K562 (cell line): Measurements from ENCODE around the gene CFL1. TPM values are rescaled to one million over a fixed set of nuclear protein-coding genes. Genes with fewer than 3 reads are reported as not detected.

ENCODE experiments used
- CBFA2T3 ChIP-seq: fragments of 450-650 bp; IDR thresholded peaks from 2 replicates; pipeline ENCODE4 v1.6.1; 2017
- FOSL1 ChIP-seq: fragments of 200-800 bp; sonication (Bioruptor generic); conservative IDR thresholded peaks from 2 replicates; pipeline ENCODE4 v1.6.1; 2016; ENCODE audit warnings: missing genetic modification characterization, missing compliant biosample characterization
- HOXB6 ChIP-seq: fragments of 250-450 bp; sonication (Bioruptor Pico); IDR thresholded peaks from 2 replicates; pipeline ENCODE4 v1.5.1; 2022; ENCODE audit warnings: mild to moderate bottlenecking, borderline replicate concordance
- MEIS2 ChIP-seq: fragments of 450-650 bp; IDR thresholded peaks from 2 replicates; pipeline ENCODE4 v1.6.1; 2014; ENCODE audit warnings: mild to moderate bottlenecking; ENCODE audit not compliant: partially characterized antibody
- RBM14 ChIP-seq: fragments of 200-400 bp; formaldehyde crosslinking; IDR thresholded peaks from 2 replicates; pipeline ENCODE4 v1.6.1; 2018; ENCODE audit warnings: low read depth, mild to moderate bottlenecking, low read length, moderate library complexity, borderline replicate concordance; ENCODE audit not compliant: insufficient read depth
- SRSF9 ChIP-seq: fragments of 200-400 bp; formaldehyde crosslinking; IDR thresholded peaks from 2 replicates; pipeline ENCODE4 v1.6.1; 2017; ENCODE audit warnings: low read depth, low read length, borderline replicate concordance
- TBP ChIP-seq: optimal IDR thresholded peaks from 2 replicates; pipeline ENCODE3; 2011; ENCODE audit warnings: low read depth, low read length, improper control_type of control experiment
- ZEB2 ChIP-seq: fragments of 450-650 bp; IDR thresholded peaks from 2 replicates; pipeline ENCODE4 v1.6.1; 2016
- ZNF133 ChIP-seq: fragments of 250-450 bp; sonication (Bioruptor Pico); IDR thresholded peaks from 2 replicates; pipeline ENCODE4 v1.4.0; 2020; ENCODE audit warnings: mild to moderate bottlenecking
- ZNF146 ChIP-seq: IDR thresholded peaks from one replicate; pipeline ENCODE4 v1.6.1; 2018; ENCODE audit warnings: missing compliant biosample characterization; ENCODE audit not compliant: unreplicated experiment
- ZNF586 ChIP-seq: fragments of 450-650 bp; formaldehyde crosslinking; conservative IDR thresholded peaks from 2 replicates; pipeline ENCODE4 v1.4.0; 2020; ENCODE audit warnings: mild to moderate bottlenecking, moderate library complexity
- polyA plus RNA-seq, 8 experiments: library from polyadenylated mRNA; depleted of rRNA in 4 of 8; stranded (reverse) in 5 of 8; unstranded in 3 of 8; fragments of >200 nt; fragmentation: Nextera tagmentation in 2 of 8; fragmentation: Illumina TruSeq in 1 of 8; extraction: Ambion mirVana in 2 of 8; extraction: Trizol in 1 of 8; gene quantifications; 2 replicates each; pipeline versions ENCODE4 v1.2.1 to v1.2.3, GENCODE V29; 2011 to 2014; ENCODE audit warnings: inconsistent platforms in 1 of 8, missing spikeins in 1 of 8
- total RNA-seq, 7 experiments: library from RNA; depleted of rRNA in 6 of 7; stranded (reverse); fragments of >200 nt in 6 of 7; fragmentation: Illumina TruSeq in 2 of 7; extraction: Trizol in 2 of 7; gene quantifications; 2 replicates each; pipeline versions ENCODE4 v1.2.1 to v1.2.3, GENCODE V29; 2011 to 2021; ENCODE audit warnings: low replicate concordance in 1 of 7
- TF ChIP-seq, protein P1 (sequence below): fragments of 250-450 bp; sonication (Bioruptor Pico); IDR thresholded peaks from 2 replicates; pipeline ENCODE4 v1.4.0; 2020
- TF ChIP-seq, protein P2 (sequence below): fragments of 250-450 bp; sonication (Bioruptor Pico); IDR thresholded peaks from 2 replicates; pipeline ENCODE4 v1.8.0; 2022; ENCODE audit warnings: moderate library complexity, mild to moderate bottlenecking, inconsistent platforms
- TF ChIP-seq, protein P3 (sequence below): fragments of 450-650 bp; IDR thresholded peaks from 2 replicates; pipeline ENCODE4 v1.7.1; 2018; ENCODE audit warnings: mild to moderate bottlenecking, low read depth; ENCODE audit not compliant: partially characterized antibody
- TF ChIP-seq, protein P4 (sequence below): fragments of 250-450 bp; sonication (Bioruptor Pico); IDR thresholded peaks from 2 replicates; pipeline ENCODE4 v1.4.0; 2020; ENCODE audit warnings: mild to moderate bottlenecking, moderate library complexity
- TF ChIP-seq, protein P5 (sequence below): fragments of 250-450 bp; sonication (Bioruptor Pico); IDR thresholded peaks from 2 replicates; pipeline ENCODE4 v1.4.0; 2020; ENCODE audit warnings: mild to moderate bottlenecking, moderate library complexity
- TF ChIP-seq, protein P6 (sequence below): fragments of 250-450 bp; sonication (Bioruptor Pico); IDR thresholded peaks from 2 replicates; pipeline ENCODE4 v1.8.0; 2021; ENCODE audit warnings: moderate library complexity, mild to moderate bottlenecking, inconsistent platforms

The CFL1 gene
- total and polyA plus RNA-seq, 9 of the 15 experiments (the other 6 are each of a cell fraction or from before 2014, with no cell fraction given): 105 to 1,101 (median 859) TPM

DNA sequence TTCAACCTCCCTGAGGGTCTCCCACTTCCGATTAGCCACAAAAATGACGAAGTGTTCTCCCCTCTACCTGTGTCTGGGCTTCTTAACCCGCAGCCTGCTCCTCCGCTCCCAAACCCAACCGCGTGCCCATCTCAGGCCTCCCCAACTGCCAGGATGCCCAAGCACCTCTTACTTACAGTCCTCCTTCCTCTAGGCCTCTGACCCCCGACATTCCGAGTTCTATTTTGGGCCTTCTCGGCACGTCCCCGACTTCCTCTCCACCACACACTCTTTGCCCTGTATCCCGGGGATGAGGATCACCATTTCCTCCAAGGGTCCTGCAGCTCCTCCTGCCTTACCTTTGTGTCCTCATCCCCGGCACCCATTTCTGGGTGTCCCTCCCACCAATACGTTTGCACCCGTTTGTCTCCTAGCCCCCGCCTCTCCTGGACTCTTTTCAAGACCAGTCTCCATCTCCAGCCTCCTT lies 1.9 kb upstream of the CFL1 start (continued):
- TF ChIP-seq RBM14 (no peak), ZNF146 (CRISPR knock-in tag) (no peak), CBFA2T3 (no peak), SRSF9 (no peak), FOSL1 (tag) (no peak), ZNF133 (no peak), TBP (no peak), HOXB6 (CRISPR knock-in tag) (no peak), ZNF586 (CRISPR knock-in tag) (no peak; the same call in 1 of the 2 replicates), ZEB2 (no peak), MEIS2 (no peak)
- TF ChIP-seq, protein P1, sequence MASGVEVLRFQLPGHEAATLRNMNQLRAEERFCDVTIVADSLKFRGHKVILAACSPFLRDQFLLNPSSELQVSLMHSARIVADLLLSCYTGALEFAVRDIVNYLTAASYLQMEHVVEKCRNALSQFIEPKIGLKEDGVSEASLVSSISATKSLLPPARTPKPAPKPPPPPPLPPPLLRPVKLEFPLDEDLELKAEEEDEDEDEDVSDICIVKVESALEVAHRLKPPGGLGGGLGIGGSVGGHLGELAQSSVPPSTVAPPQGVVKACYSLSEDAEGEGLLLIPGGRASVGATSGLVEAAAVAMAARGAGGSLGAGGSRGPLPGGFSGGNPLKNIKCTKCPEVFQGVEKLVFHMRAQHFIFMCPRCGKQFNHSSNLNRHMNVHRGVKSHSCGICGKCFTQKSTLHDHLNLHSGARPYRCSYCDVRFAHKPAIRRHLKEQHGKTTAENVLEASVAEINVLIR (CRISPR knock-in tag): no peak
- TF ChIP-seq, protein P2, sequence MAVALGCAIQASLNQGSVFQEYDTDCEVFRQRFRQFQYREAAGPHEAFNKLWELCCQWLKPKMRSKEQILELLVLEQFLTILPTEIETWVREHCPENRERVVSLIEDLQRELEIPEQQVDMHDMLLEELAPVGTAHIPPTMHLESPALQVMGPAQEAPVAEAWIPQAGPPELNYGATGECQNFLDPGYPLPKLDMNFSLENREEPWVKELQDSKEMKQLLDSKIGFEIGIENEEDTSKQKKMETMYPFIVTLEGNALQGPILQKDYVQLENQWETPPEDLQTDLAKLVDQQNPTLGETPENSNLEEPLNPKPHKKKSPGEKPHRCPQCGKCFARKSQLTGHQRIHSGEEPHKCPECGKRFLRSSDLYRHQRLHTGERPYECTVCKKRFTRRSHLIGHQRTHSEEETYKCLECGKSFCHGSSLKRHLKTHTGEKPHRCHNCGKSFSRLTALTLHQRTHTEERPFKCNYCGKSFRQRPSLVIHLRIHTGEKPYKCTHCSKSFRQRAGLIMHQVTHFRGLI (CRISPR knock-in tag): no peak
- TF ChIP-seq, protein P3, sequence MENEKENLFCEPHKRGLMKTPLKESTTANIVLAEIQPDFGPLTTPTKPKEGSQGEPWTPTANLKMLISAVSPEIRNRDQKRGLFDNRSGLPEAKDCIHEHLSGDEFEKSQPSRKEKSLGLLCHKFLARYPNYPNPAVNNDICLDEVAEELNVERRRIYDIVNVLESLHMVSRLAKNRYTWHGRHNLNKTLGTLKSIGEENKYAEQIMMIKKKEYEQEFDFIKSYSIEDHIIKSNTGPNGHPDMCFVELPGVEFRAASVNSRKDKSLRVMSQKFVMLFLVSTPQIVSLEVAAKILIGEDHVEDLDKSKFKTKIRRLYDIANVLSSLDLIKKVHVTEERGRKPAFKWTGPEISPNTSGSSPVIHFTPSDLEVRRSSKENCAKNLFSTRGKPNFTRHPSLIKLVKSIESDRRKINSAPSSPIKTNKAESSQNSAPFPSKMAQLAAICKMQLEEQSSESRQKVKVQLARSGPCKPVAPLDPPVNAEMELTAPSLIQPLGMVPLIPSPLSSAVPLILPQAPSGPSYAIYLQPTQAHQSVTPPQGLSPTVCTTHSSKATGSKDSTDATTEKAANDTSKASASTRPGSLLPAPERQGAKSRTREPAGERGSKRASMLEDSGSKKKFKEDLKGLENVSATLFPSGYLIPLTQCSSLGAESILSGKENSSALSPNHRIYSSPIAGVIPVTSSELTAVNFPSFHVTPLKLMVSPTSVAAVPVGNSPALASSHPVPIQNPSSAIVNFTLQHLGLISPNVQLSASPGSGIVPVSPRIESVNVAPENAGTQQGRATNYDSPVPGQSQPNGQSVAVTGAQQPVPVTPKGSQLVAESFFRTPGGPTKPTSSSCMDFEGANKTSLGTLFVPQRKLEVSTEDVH: no peak
- TF ChIP-seq, protein P4, sequence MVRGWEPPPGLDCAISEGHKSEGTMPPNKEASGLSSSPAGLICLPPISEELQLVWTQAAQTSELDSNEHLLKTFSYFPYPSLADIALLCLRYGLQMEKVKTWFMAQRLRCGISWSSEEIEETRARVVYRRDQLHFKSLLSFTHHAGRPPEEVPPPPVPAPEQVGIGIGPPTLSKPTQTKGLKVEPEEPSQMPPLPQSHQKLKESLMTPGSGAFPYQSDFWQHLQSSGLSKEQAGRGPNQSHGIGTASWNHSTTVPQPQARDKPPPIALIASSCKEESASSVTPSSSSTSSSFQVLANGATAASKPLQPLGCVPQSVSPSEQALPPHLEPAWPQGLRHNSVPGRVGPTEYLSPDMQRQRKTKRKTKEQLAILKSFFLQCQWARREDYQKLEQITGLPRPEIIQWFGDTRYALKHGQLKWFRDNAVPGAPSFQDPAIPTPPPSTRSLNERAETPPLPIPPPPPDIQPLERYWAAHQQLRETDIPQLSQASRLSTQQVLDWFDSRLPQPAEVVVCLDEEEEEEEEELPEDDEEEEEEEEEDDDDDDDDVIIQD (CRISPR knock-in tag): no peak
- TF ChIP-seq, protein P5, sequence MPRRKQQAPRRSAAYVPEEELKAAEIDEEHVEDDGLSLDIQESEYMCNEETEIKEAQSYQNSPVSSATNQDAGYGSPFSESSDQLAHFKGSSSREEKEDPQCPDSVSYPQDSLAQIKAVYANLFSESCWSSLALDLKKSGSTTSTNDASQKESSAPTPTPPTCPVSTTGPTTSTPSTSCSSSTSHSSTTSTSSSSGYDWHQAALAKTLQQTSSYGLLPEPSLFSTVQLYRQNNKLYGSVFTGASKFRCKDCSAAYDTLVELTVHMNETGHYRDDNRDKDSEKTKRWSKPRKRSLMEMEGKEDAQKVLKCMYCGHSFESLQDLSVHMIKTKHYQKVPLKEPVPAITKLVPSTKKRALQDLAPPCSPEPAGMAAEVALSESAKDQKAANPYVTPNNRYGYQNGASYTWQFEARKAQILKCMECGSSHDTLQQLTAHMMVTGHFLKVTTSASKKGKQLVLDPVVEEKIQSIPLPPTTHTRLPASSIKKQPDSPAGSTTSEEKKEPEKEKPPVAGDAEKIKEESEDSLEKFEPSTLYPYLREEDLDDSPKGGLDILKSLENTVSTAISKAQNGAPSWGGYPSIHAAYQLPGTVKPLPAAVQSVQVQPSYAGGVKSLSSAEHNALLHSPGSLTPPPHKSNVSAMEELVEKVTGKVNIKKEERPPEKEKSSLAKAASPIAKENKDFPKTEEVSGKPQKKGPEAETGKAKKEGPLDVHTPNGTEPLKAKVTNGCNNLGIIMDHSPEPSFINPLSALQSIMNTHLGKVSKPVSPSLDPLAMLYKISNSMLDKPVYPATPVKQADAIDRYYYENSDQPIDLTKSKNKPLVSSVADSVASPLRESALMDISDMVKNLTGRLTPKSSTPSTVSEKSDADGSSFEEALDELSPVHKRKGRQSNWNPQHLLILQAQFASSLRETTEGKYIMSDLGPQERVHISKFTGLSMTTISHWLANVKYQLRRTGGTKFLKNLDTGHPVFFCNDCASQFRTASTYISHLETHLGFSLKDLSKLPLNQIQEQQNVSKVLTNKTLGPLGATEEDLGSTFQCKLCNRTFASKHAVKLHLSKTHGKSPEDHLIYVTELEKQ (CRISPR knock-in tag): no peak
- TF ChIP-seq, protein P6, sequence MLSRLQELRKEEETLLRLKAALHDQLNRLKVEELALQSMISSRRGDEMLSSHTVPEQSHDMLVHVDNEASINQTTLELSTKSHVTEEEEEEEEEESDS (CRISPR knock-in tag): no peak
